Thoracic aorta (tissue), 2 donors: ENCODE measurements around the gene DNAH7. TPM values are rescaled to one million over a fixed set of nuclear protein-coding genes. Genes with fewer than 3 reads are reported as not detected.
A peak's percentile ranks its signal among the peaks of the same experiment; 100 is the strongest.

Experiments
- ATAC-seq: fragments of 150-250 bp; one replicate; pipeline ENCODE4 v1.8.0; 2017; ENCODE audit warnings: low read depth; ENCODE audit not compliant: insufficient number of reproducible peaks, low FRiP score
- DNase-seq: peaks from one replicate; pipeline ENCODE4 v3.0.0-alpha.2; 2020; ENCODE audit warnings: low spot score
- H3K27ac ChIP-seq, 2 donors: fragments of 200-600 bp; sonication (generic); 1 replicate in 1 of 2; 2 replicates in 1 of 2; pipeline ENCODE4 v1.5.1; 2016; ENCODE audit warnings: mild to moderate bottlenecking in 2 of 2, moderate library complexity in 2 of 2
- H3K27me3 ChIP-seq: fragments of 200-600 bp; sonication (generic); replicated peaks from 2 replicates; pipeline ENCODE4 v1.6.0; 2016; ENCODE audit warnings: mild to moderate bottlenecking; ENCODE audit not compliant: insufficient read depth
- H3K36me3 ChIP-seq: fragments of 200-600 bp; sonication (generic); one replicate; pipeline ENCODE4 v1.5.1; 2016
- H3K4me1 ChIP-seq, 2 donors: fragments of 200-600 bp; sonication (generic); 1 replicate in 1 of 2; 2 replicates in 1 of 2; pipeline versions ENCODE4 v1.5.1 to v1.6.0; 2016; ENCODE audit warnings: low read depth in 2 of 2, mild to moderate bottlenecking in 1 of 2; ENCODE audit not compliant: control insufficient read depth in 1 of 2
- H3K4me3 ChIP-seq: fragments of 200-600 bp; sonication (generic); 2 replicates; pipeline ENCODE4 v1.5.1; 2016; ENCODE audit warnings: mild to moderate bottlenecking
- H3K9me3 ChIP-seq: fragments of 200-600 bp; sonication (generic); 2 replicates; pipeline ENCODE4 v1.5.1; 2016
- CTCF ChIP-seq: fragments of 200-600 bp; sonication (generic); IDR thresholded peaks from one replicate; pipeline ENCODE4 v1.5.1; 2019; ENCODE audit warnings: antibody characterized with exemption
- total RNA-seq, 2 donors: library from RNA; depleted of rRNA; stranded (reverse); fragments of >200 nt; gene quantifications; one replicate each; pipeline versions ENCODE4 v1.1.0 to v1.2.3, GENCODE V29; 2016

The DNAH7 gene
- total RNA-seq, 2 donors from 2014 or later = 0.68 to 2.0 TPM

- no peak for ATAC-seq
- Histone ChIP-seq H3K4me3 (no peak overlapping the region), H3K36me3 (no peaks in the 10 kb centered on the region), H3K9me3 (no peaks in the 10 kb centered on the region), H3K4me1 (peaks cover 8 to 25% of the 10 kb centered on the region in 2 donors), H3K27ac (no peak overlapping the region), H3K27me3 (no peaks in the 10 kb centered on the region)
- no peak for DNase-seq
- no peak for TF ChIP-seq CTCF
Observed at GRCh38 chr2:196108604-196109003, 40.0 kb upstream of the DNAH7 start.

- DNase-seq (no peak), ATAC-seq (no peak)
- Histone ChIP-seq H3K27me3 (no peaks in the 10 kb centered on the region), H3K4me3 (no peak overlapping the region), H3K27ac (no peak overlapping the region), H3K36me3 (no peaks in the 10 kb centered on the region), H3K9me3 (no peaks in the 10 kb centered on the region), H3K4me1 (peaks cover 0 to 11% of the 10 kb centered on the region in 2 donors)
- no peak for TF ChIP-seq CTCF
Observed at GRCh38 chr2:196105951-196106350, 37.3 kb upstream of the DNAH7 start.

GRCh38 chr2:196104066-196104465, 35.4 kb upstream of the DNAH7 start:
- no peaks in the 10 kb centered on the region for H3K27me3 ChIP-seq
- no peak overlapping the region for H3K27ac ChIP-seq
- no peak overlapping the region for H3K4me3 ChIP-seq
- peaks cover 0 to 3% of the 10 kb centered on the region in 2 donors for H3K4me1 ChIP-seq
- no peaks in the 10 kb centered on the region for H3K36me3 ChIP-seq
- no peaks in the 10 kb centered on the region for H3K9me3 ChIP-seq
- DNase-seq (no peak), ATAC-seq (no peak)
- TF ChIP-seq CTCF = no peak

GRCh38 chr2:196103626-196104025, 35.0 kb upstream of the DNAH7 start:
- ATAC-seq (no peak), DNase-seq (no peak)
- H3K4me1 ChIP-seq = peaks cover 0 to 3% of the 10 kb centered on the region in 2 donors
- no peaks in the 10 kb centered on the region for H3K27me3 ChIP-seq
- H3K27ac ChIP-seq = no peak overlapping the region
- no peak overlapping the region for H3K4me3 ChIP-seq
- H3K9me3 ChIP-seq = no peaks in the 10 kb centered on the region
- no peak for TF ChIP-seq CTCF
- no peaks in the 10 kb centered on the region for H3K36me3 ChIP-seq

GRCh38 chr2:196101325-196101991, 32.8 kb upstream of the DNAH7 start:
- Histone ChIP-seq H3K27me3 (no peaks in the 10 kb centered on the region), H3K4me1 (peaks cover 0 to 3% of the 10 kb centered on the region in 2 donors), H3K9me3 (no peaks in the 10 kb centered on the region), H3K27ac (no peak overlapping the region), H3K36me3 (no peaks in the 10 kb centered on the region), H3K4me3 (no peak overlapping the region)
- no peak for TF ChIP-seq CTCF
- DNase-seq = no peak
- ATAC-seq = peak; percentile 69
